Endothelial cell of hepatic sinusoid (primary cell): ENCODE measurements around the gene TRAF2.

ENCODE experiments used
- in situ Hi-C: cut with HindIII; loops from 2 replicates; pipeline ENCODE4 v1.10.0; 2017; ENCODE audit warnings: low sequenced_read_pairs

The TRAF2 gene

GRCh38 chr9:136928591-136928990 lies 42.3 kb downstream of the TRAF2 start:
- in situ Hi-C loops: loop anchor here (5.0 to 25.0 kb wide), 3 partner anchors 41 to 234 kb away; partner anchors contain the start of genes AJM1, LRRC26, TMEM210 and TRAF2

GRCh38 chr9:136930014-136930413 lies 43.7 kb downstream of the TRAF2 start:
- in situ Hi-C loops: loop anchor here (25.0 kb wide), 1 partner anchor 232 kb away; the partner anchor contains the start of genes LRRC26 and TMEM210

GRCh38 chr9:136931611-136932130 lies 45.4 kb downstream of the TRAF2 start:
- in situ Hi-C loops: loop anchor here (25.0 kb wide), 1 partner anchor 231 kb away; the partner anchor contains the start of genes LRRC26 and TMEM210

GRCh38 chr9:136934277-136934676 lies 48.0 kb downstream of the TRAF2 start:
- in situ Hi-C loops: loop anchor here (25.0 kb wide), 1 partner anchor 228 kb away; the partner anchor contains the start of genes LRRC26 and TMEM210

GRCh38 chr9:136935651-136936050 lies 49.3 kb downstream of the TRAF2 start:
- in situ Hi-C loops: loop anchor here (25.0 kb wide), 1 partner anchor 227 kb away; the partner anchor contains the start of genes LRRC26 and TMEM210

GRCh38 chr9:136936645-136937170 lies 50.4 kb downstream of the TRAF2 start:
- in situ Hi-C loops: loop anchor here (25.0 kb wide), 1 partner anchor 226 kb away; the partner anchor contains the start of genes LRRC26 and TMEM210

- in situ Hi-C loops: loop anchor here (25.0 kb wide), 1 partner anchor 225 kb away; the partner anchor contains the start of genes LRRC26 and TMEM210
These were observed 51.1 kb downstream of the TRAF2 start for GRCh38 chr9:136937186-136938001.

- in situ Hi-C loops: loop anchor here (25.0 kb wide), 1 partner anchor 223 kb away; the partner anchor contains the start of genes LRRC26 and TMEM210
These were observed 53.2 kb downstream of the TRAF2 start for GRCh38 chr9:136939431-136939995.

- in situ Hi-C loops: loop anchor here (25.0 kb wide), 1 partner anchor 222 kb away; the partner anchor contains the start of genes LRRC26 and TMEM210
These were observed 53.7 kb downstream of the TRAF2 start for GRCh38 chr9:136939996-136940525.

- in situ Hi-C loops: loop anchor here (25.0 kb wide), 1 partner anchor 222 kb away; the partner anchor contains the start of genes LRRC26 and TMEM210
These were observed 54.4 kb downstream of the TRAF2 start for GRCh38 chr9:136940526-136941230.

GRCh38 chr9:136941231-136942111 lies 55.2 kb downstream of the TRAF2 start:
- in situ Hi-C loops: loop anchor here (25.0 kb wide), 1 partner anchor 221 kb away; the partner anchor contains the start of genes LRRC26 and TMEM210

GRCh38 chr9:136942112-136942880 lies 56.0 kb downstream of the TRAF2 start:
- in situ Hi-C loops: loop anchor here (25.0 kb wide), 1 partner anchor 220 kb away; the partner anchor contains the start of genes LRRC26 and TMEM210

- in situ Hi-C loops: loop anchor here (25.0 kb wide), 1 partner anchor 219 kb away; the partner anchor contains the start of genes LRRC26 and TMEM210
These were observed 56.5 kb downstream of the TRAF2 start for GRCh38 chr9:136942881-136943230.

GRCh38 chr9:136943291-136944211 lies 57.2 kb downstream of the TRAF2 start:
- in situ Hi-C loops: loop anchor here (25.0 kb wide), 1 partner anchor 219 kb away; the partner anchor contains the start of genes LRRC26 and TMEM210

GRCh38 chr9:136944212-136944518 lies 57.8 kb downstream of the TRAF2 start:
- in situ Hi-C loops: loop anchor here (25.0 kb wide), 1 partner anchor 218 kb away; the partner anchor contains the start of genes LRRC26 and TMEM210

- in situ Hi-C loops: loop anchor here (5.0 to 25.0 kb wide), 2 partner anchors 83 to 218 kb away; partner anchors contain the start of genes ABCA2, LRRC26 and TMEM210
These were observed 58.4 kb downstream of the TRAF2 start, which contains the start of the genes C8G and FBXW5 for GRCh38 chr9:136944519-136945332. Gene C8G (plus strand): TSS chr9:136945243. CDS start chr9:136945321, 78 bp downstream. Gene FBXW5 (minus strand): TSS chr9:136944738. CDS start chr9:136944083, 655 bp downstream.
